Measurements from ENCODE around the gene RANBP3.
A peak's percentile ranks its signal among the peaks of the same experiment; 100 is the strongest.
"Not testable (repeated sequence)": the region's sequence is repeated elsewhere in the genome, so short reads cannot be mapped to it uniquely, and the experiment has no call there.

RANBP3 gene

DNA sequence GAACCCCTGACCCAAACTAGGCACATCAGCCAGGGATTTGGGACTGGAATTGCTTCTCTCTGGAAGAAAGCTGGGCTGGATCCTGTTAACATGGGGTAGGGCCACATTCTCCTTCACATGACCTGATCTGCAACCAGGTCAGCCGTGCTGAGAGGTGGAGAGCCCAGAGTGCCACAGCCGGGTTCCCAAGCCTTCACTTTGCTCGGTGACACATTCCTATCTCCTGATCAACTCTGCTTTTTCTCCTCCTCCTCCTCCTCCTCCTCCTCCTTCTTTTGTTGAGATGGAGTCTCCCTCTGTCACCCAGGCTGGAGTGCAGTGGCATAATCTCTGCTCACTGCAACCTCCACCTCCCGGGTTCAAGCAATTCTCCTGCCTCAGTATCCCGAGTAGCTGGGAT lies 7.9 kb upstream of the RANBP3 start:
- not testable (repeated sequence) for DNase-seq

- no peak for DNase-seq
Observed at GRCh38 chr19:5985098-5985783, 7.3 kb upstream of the RANBP3 start.

DNA sequence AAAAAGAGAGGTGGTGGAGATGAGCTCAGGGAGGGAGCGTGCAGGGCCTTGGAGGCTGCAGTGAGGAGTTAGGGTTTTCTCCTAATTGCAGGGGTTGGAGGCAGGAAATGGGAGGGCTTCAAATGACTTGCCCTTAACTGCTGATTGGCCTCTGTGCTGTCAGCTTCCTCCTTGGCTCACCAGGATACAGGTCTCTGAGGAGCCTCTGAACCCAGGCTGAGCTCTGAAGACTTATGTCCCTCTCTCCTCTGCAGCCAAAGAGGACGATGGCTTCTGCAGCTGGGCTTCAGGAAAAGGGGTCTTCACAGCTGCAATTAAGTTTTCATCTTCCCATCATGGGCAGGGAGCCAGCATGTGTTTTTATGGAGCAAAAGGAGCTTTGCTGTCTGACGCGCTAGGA lies 6.7 kb upstream of the RANBP3 start:
- DNase-seq = no peak

DNA sequence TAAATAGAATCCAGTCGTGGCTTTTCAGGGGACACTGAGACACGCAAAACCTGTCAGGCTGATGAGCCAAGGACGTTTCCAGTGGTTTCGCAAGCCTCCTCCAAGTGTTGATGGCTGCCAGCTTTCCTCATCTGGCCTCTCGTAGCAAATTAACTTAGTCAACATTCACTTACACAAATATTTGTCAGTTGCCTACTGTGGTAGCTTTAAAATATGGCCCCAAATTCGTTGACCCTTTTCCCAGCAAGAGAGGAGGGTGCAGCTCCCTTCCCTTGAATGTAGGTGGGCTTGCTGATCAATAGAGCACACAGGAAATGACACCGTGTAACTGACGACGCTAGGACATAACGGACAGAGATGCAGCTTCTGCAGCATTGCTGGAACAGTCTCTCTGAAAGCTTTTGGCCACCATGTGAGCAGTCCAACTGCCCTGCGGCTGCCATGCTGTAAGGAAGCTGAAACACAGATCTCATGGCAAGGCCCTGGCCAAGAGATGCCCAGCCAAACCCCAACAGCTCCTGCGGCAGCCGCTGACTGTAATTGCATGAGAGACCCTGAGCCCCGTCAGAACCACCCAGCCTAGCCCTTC lies 5.5 kb upstream of the RANBP3 start:
- no peak for DNase-seq

DNA sequence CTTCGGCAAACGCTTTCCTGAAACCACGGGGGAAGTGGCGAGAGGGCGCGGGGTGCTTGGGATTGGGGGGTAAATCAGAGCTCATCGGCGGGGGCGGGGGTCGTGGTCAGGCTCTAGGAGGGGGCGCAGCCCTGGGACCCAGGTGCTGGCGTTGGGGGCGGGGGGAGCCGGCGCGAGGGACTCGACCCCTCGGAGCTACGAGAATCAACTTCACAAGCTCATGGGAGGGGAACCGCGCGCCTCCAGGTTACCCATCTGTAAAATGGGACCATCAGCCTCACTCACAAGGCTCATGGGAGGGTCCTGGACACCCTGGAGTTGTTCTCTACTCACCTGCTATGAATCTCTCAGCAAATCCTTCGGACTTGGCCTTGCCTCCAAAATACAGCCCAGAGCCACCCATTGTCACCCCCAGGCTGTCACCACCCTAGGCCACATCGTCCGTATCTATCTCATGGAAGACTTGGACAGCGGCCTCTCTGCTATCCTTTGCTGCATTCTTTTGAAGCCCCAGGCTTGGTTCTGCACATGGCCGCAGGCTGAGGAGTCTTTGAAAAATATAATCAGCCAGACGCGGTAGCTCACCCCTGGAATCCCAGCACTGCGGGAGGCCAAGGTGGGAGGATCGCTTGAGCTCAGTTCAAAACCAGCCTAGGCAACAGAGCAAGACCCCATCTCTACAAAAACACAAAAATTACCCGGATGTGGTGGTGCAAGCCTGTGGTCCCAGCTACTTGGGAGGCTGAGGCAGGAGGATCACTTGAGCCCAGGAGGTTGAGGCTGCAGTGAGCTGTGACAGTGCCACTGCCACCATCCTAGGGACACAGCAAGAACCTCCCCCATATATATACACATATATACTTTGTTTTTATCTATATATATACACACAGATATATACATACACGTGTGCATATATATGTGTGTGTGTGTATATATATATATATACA lies 939 bp upstream of the RANBP3 start:
- DNase-seq = no peak

DNA sequence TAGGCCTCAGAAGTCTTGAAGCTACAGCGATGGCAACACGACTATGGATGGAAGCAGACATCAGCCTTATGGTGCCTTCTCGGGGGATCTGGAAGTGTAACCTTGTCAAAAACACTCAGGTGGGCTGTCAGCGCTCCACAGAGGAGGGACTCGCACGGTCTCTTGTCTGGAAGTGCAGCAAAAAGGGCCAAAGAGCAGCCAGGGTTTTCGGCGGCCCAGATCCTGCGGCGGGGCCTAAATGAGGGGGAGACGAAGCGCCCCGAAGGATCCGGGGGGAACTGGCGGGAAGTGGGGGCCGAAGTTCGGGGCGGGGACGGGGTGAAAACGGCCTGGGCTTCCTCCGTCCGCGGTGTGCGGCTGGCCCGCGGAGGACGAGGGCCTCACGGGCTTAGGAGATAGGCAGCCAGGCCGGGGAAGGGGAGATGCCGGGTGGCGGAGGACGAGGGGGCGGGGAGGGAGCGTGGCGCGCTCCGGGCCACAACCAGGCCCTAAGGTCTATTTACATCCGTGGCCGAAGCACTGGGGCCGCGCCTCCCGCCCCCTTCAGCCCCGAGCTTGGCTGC lies 637 bp downstream of the RANBP3 start:
- DNase-seq = no peak

- DNase-seq = no peak
Observed at GRCh38 chr19:5976768-5977167, 1.2 kb downstream of the RANBP3 start.

GRCh38 chr19:5975388-5975728 lies 2.6 kb downstream of the RANBP3 start:
- DNase-seq = no peak

DNA sequence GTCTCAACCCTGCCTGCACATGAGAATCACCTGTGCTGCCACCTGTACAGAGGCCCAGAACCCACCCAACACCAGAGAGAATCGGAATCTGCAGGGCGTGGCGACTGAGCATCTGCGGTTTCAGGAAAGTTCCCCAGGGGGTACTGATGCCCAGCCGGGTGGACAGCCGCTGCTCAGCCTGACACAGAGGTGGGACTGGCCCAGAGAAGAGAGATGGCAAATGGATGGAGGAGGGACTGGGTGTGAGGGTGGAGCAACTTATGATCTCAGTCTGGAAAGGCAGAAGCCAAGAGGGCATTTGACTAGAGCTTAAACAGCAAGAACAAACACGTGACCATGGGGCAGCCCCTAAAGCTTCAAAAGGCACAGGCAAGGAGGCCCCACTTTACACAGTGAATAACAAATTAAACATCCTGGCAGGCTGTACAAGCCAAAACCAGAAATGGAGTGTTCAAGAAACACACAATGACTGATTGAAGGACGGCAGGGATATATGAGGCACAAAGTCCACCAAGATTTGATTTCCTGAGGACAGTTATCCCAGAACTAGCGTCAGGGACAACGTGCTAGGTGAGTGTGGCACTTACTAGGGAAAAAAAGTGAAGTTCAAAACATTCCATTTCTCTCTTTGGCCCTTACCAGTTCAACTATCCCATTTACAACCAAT lies 3.1 kb downstream of the RANBP3 start:
- no peak for DNase-seq

DNA sequence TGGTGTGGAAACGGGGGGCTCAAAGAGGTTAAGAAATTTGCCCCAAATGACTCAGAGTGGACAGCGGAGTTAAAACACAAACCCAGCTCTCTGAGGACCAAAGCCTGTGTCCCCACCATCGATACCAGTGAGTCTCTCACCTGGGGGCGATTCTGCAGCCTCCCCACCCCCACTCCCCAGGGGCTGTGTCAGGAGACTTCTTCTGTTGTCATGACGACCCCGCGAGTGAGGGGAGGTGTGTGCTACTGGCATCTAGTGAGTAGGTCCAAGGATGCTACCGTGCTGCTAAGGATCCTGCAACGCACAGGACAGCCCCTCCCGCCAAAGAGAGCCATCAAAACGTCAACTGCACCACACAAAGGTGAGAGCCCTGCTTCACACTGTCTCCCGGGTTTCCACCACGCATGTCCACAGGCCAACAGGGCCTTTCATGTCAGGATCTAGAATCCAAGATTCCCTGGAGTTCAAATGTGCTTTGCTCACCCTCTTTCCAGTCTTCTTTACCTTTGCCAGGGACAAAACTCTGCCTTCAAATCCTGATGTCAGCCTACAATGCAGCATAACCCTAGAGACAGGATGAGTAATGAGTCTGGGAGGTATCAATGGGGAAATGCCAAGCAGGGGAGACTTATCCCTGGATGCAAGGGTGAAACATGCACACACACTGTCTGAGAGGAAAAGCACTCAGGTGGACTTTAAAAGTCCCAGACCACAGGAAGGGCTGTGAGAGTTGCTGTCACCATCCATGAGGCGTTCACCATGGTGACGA lies 3.9 kb downstream of the RANBP3 start:
- no peak for DNase-seq

GRCh38 chr19:5973376-5973775 lies 4.6 kb downstream of the RANBP3 start:
- no peak for DNase-seq

DNA sequence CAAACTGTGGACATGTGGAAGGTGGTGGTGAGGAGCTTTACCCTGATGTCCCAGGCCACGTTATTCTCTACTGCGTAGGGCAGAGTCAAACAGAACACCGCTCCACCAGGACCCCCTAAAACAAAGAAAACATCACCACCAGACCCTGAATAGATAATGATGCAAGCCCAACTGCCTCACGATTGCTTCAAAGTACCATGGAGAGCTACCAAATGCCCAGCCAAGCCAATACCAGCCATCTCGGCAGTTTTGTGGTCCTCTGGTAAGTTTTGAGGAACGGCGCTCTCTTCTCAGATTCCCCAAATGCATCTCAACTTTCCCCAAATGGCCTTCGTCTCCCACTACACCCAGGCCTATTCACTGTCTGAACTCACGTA lies 5.6 kb downstream of the RANBP3 start:
- no peak for DNase-seq

GRCh38 chr19:5971714-5972354 lies 6.1 kb downstream of the RANBP3 start:
- no peak for DNase-seq

DNA sequence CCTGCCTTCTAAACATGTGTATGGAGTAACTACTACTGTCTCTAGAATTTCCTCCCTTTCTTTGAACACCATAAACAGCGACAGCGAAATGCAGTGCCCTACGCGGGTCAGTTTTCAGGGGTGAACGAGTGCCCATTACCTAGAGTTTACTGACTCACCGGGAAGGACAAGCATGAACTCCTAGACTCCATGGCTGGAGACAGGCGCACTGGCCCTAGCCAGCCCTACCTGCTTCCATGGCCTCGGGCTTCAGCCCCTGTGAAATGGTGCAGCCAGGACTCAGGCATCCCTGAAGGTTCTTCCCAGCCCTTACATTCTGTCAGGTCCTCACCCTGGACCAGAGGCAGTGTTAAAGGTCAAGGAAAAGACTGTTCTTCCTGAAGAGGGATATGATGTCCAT lies 8.5 kb downstream of the RANBP3 start:
- no peak for DNase-seq

DNA sequence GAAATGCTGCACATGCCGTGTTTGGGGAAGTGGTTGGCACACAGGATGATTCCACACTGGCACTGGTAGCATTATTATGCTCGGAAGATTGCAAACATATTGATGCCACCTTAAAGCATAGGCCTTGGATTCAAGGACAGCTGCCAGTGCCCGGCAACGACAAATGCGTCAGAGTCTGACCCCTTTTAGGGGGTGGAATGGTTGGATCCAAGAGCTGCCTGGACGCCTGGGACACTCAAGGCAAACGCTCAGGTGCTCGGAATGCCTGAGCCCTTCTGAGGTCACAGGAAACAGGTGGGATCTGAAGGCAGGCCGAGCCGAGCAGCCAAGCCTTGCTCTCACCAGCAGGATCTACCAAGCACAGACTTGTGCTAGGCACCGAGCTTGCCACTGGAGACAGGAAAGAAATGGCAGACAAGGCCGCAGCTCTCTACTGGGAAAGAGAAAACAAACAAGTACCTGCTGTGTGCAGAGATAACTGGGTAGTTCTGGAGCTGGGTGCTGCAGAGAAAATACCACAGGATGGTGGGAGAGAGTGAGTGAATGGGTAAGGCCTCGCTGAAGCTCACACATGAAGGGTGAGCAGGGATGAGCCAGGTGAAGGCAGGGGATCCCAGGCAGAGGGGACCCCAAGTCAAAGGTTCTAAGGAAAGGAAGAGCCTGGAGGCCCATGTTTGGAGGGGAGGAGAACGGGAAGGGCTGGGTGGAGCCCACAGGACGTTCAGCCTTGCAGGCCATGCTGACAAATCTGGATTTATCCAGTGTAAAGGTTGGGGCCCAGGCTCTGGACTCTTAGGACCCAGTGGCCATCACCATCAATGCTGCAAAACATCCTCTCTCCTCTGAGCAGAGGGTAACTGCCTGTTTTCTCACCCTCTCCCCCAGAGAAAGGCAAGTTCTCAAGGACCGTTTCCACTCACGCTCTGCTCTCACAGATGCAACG lies 9.2 kb downstream of the RANBP3 start:
- DNase-seq = no peak

GRCh38 chr19:5967994-5968430 lies 9.9 kb downstream of the RANBP3 start:
- peak; percentile 63 for DNase-seq

GRCh38 chr19:5967571-5967970 lies 10.4 kb downstream of the RANBP3 start:
- DNase-seq = no peak

- DNase-seq = no peak
Observed at GRCh38 chr19:5966941-5967340, 11.0 kb downstream of the RANBP3 start.

DNA sequence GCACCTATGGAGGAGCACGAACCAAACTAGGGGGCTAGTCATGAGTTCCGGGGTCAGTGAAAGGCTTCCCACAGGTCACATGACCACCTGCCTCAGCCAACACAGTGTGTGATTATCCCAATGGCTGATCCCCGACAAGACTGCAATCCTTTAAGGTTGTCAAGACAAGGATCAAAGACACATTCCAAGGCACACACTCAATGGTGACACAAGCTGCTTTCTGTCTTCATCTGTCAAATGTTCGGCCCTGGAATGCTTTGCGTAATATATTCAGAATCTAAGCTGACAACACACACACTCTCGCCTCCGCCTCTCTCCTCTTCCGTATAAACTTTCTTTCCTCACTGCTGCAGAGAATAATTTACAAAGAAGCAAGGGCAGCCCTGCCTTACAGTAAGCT lies 11.7 kb downstream of the RANBP3 start:
- no peak for DNase-seq

GRCh38 chr19:5964816-5965565 lies 12.9 kb downstream of the RANBP3 start:
- DNase-seq = no peak

All from activated CD4-positive, alpha-beta T cell treated with anti-CD3 and anti-CD28 coated beads, Interleukin-2, amount 50 U/mL, for 1 hour (primary cell).